Endothelial cell (in vitro differentiated cells): Measurements from ENCODE around the gene CRYZ. TPM values are rescaled to one million over a fixed set of nuclear protein-coding genes. Genes with fewer than 3 reads are reported as not detected.

Experiments used
- DNase-seq: peaks from one replicate; pipeline ENCODE4 v3.0.0; 2021; ENCODE audit warnings: low spot score
- H3K27ac Mint-ChIP-seq: one replicate; pipeline ENCODE4 v1.8.0; 2021; ENCODE audit warnings: mixed read lengths, inconsistent platforms; ENCODE audit not compliant: unreplicated experiment
- H3K27me3 Mint-ChIP-seq: one replicate; pipeline ENCODE4 v1.8.0; 2021; ENCODE audit warnings: mild to moderate bottlenecking, moderate library complexity, mixed read lengths, inconsistent platforms; ENCODE audit not compliant: unreplicated experiment
- H3K36me3 Mint-ChIP-seq: one replicate; pipeline ENCODE4 v1.8.0; 2021; ENCODE audit warnings: mild to moderate bottlenecking, low read depth, mixed read lengths, inconsistent platforms; ENCODE audit not compliant: unreplicated experiment
- H3K4me1 Mint-ChIP-seq: one replicate; pipeline ENCODE4 v1.8.0; 2021; ENCODE audit warnings: mild to moderate bottlenecking, mixed read lengths, inconsistent platforms; ENCODE audit not compliant: unreplicated experiment
- H3K4me3 Mint-ChIP-seq: one replicate; pipeline ENCODE4 v1.8.0; 2021; ENCODE audit warnings: mild to moderate bottlenecking, mixed read lengths, inconsistent platforms; ENCODE audit not compliant: unreplicated experiment
- H3K9me3 Mint-ChIP-seq: one replicate; pipeline ENCODE4 v1.8.0; 2021; ENCODE audit warnings: mixed read lengths, inconsistent platforms; ENCODE audit not compliant: unreplicated experiment
- CTCF ChIP-seq: fragments of 200-600 bp; sonication (generic); IDR thresholded peaks from one replicate; pipeline ENCODE4 v1.5.0; 2021; ENCODE audit warnings: antibody characterized with exemption; ENCODE audit not compliant: unreplicated experiment
- total RNA-seq: library from RNA; stranded (reverse); fragmentation: NEBNext Ultra II Directional; extraction: Animal tissue kit (Norgen Biotek cat#: 25700); gene quantifications from one replicate; pipeline ENCODE4 v1.2.1, GENCODE V29; 2021; ENCODE audit not compliant: unreplicated experiment

CRYZ gene
- total RNA-seq, 1 donor from 2014 or later: 31.7 TPM

- H3K4me3 Mint-ChIP-seq: no peak overlapping the region
- peak; percentile 91 for TF ChIP-seq CTCF
- peak; percentile 70 for DNase-seq
- no peaks in the 10 kb centered on the region for H3K36me3 Mint-ChIP-seq
- H3K9me3 Mint-ChIP-seq: no peaks in the 10 kb centered on the region
- H3K27me3 Mint-ChIP-seq: no peaks in the 10 kb centered on the region
- peak overlapping the region; percentile 83 for H3K27ac Mint-ChIP-seq
- peaks cover 6% of the 10 kb centered on the region for H3K4me1 Mint-ChIP-seq
These were observed 43.1 kb downstream of the CRYZ start for GRCh38 chr1:74689621-74690363.

- peaks cover 6% of the 10 kb centered on the region for H3K4me1 Mint-ChIP-seq
- no peak overlapping the region for H3K4me3 Mint-ChIP-seq
- no peaks in the 10 kb centered on the region for H3K27me3 Mint-ChIP-seq
- H3K36me3 Mint-ChIP-seq: no peaks in the 10 kb centered on the region
- no peak overlapping the region for H3K27ac Mint-ChIP-seq
- no peak for TF ChIP-seq CTCF
- H3K9me3 Mint-ChIP-seq: no peaks in the 10 kb centered on the region
- no peak for DNase-seq
These were observed 45.9 kb downstream of the CRYZ start for GRCh38 chr1:74686928-74687327.

- Mint-ChIP-seq H3K4me3 (no peak overlapping the region), H3K36me3 (no peaks in the 10 kb centered on the region), H3K27ac (no peak overlapping the region), H3K4me1 (no peaks in the 10 kb centered on the region), H3K9me3 (no peaks in the 10 kb centered on the region), H3K27me3 (no peaks in the 10 kb centered on the region)
- no peak for DNase-seq
- TF ChIP-seq CTCF: no peak
These were observed 48.5 kb downstream of the CRYZ start for GRCh38 chr1:74684301-74684700.

- Mint-ChIP-seq H3K4me3 (no peak overlapping the region), H3K9me3 (no peaks in the 10 kb centered on the region), H3K36me3 (no peaks in the 10 kb centered on the region), H3K27ac (no peak overlapping the region), H3K27me3 (no peaks in the 10 kb centered on the region), H3K4me1 (no peaks in the 10 kb centered on the region)
- no peak for DNase-seq
- no peak for TF ChIP-seq CTCF
These were observed 49.2 kb downstream of the CRYZ start for GRCh38 chr1:74683656-74684055.

- H3K4me1 Mint-ChIP-seq: no peaks in the 10 kb centered on the region
- H3K36me3 Mint-ChIP-seq: no peaks in the 10 kb centered on the region
- DNase-seq: no peak
- no peak for TF ChIP-seq CTCF
- no peak overlapping the region for H3K4me3 Mint-ChIP-seq
- no peak overlapping the region for H3K27ac Mint-ChIP-seq
- H3K27me3 Mint-ChIP-seq: no peaks in the 10 kb centered on the region
- no peaks in the 10 kb centered on the region for H3K9me3 Mint-ChIP-seq
These were observed 51.0 kb downstream of the CRYZ start for GRCh38 chr1:74681851-74682250.
